Measurements from ENCODE around the gene MYO9A. TPM values are rescaled to one million over a fixed set of nuclear protein-coding genes. Genes with fewer than 3 reads are reported as not detected.

MYO9A gene
- polyA plus RNA-seq, 6 donors from 2014 or later = 10.8 to 26.7 (median 14.1) TPM

- Mint-ChIP-seq H3K27me3 (peaks cover 5 to 34% (median 7%) of the 10 kb centered on the region in 3 donors), H3K36me3 (no peaks in the 10 kb centered on the region), H3K4me3 (no peak overlapping the region), H3K9me3 (peaks cover 0 to 4% (median 0%) of the 10 kb centered on the region in 7 donors), H3K4me1 (peaks cover 0 to 5% (median 0%) of the 10 kb centered on the region in 3 donors), H3K27ac (no peak overlapping the region)
- no peak for DNase-seq
- no peak for ATAC-seq (ENCODE audit: low read depth in 2 of 2)
Observed at GRCh38 chr15:71806452-71806931, 311.5 kb downstream of the MYO9A start.

DNA sequence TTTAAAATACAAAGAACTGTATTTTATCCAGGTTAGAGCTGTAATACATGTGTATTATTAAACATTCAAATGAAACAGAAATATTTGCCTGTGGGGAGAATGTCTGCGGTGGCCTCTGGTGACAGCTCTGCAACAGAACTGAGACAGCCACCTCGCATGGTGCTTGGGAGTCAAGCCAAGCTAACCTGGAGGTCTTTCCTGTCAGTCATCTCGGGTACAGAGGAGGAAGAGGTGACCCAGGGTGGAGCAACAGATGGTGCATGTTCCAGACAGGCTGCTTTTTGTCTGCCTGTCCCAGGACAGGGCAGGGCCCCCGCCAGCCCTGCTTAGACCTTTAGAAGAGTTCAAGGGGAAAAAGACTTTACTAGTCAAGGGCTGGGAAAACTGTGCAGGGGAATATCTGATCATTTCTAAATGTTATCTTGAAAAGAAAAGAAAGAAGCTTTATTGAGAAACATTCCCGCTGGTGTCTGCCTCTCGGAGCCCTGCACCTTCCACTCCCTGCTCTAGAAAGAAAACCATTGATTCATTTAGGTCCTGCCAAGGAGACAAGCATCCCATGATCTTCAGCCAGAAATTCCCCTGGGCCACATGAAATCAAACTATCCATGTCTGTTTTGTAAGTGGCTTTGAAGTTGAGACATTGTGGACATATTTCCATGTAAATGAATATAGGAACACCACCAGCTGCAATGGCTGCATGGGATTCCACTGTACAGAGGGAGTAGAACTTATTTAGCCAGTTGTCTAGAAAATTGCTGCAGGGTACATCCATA is 313.1 kb downstream of the MYO9A start:
- H3K9me3 Mint-ChIP-seq = peaks cover 0 to 4% (median 0%) of the 10 kb centered on the region in 7 donors
- peak overlapping the region in 1 of 6 donors; percentile 53 for H3K27ac Mint-ChIP-seq
- H3K36me3 Mint-ChIP-seq = no peaks in the 10 kb centered on the region
- peak overlapping the region in 1 of 8 donors; percentile 13 for H3K4me3 Mint-ChIP-seq
- no peak for ATAC-seq (ENCODE audit: low read depth in 2 of 2)
- H3K4me1 Mint-ChIP-seq = peaks cover 0 to 5% (median 0%) of the 10 kb centered on the region in 3 donors
- no peak for DNase-seq
- peaks cover 11 to 47% (median 18%) of the 10 kb centered on the region in 3 donors for H3K27me3 Mint-ChIP-seq

GRCh38 chr15:71804226-71804625 is 313.7 kb downstream of the MYO9A start:
- no peak overlapping the region for H3K4me3 Mint-ChIP-seq
- no peaks in the 10 kb centered on the region for H3K36me3 Mint-ChIP-seq
- no peak for ATAC-seq (ENCODE audit: low read depth in 2 of 2)
- H3K9me3 Mint-ChIP-seq = peaks cover 0 to 4% (median 0%) of the 10 kb centered on the region in 7 donors
- H3K27ac Mint-ChIP-seq = peak overlapping the region in 2 of 6 donors; percentile 44 to 50
- H3K4me1 Mint-ChIP-seq = peaks cover 0 to 5% (median 0%) of the 10 kb centered on the region in 3 donors
- H3K27me3 Mint-ChIP-seq = peaks cover 11 to 50% (median 19%) of the 10 kb centered on the region in 3 donors
- no peak for DNase-seq

DNA sequence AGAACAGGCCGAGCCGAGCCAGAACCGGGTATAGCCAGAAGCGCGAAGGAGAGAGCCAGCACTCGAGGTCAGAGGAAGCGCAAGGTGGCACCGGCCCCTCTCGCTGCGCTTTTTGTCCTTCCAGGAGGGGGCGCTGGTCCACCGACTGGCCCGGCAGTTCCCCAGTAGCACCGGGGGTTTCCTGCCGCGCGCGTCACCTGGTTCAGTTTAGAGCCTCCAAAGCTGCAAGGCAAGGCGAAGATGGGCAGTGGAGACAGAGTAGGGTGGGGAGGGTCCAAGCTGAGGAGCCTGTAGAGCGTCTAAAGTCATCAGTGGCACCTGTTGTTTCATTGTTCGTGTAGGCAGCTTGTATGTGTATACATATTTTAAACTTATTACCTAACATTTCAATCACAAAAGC is 315.2 kb downstream of the MYO9A start:
- Mint-ChIP-seq H3K27ac (peak overlapping the region in 2 of 6 donors; percentile 51 to 63), H3K36me3 (no peaks in the 10 kb centered on the region), H3K27me3 (peaks cover 11 to 48% (median 28%) of the 10 kb centered on the region in 3 donors), H3K9me3 (peaks cover 0 to 4% (median 0%) of the 10 kb centered on the region in 7 donors), H3K4me3 (no peak overlapping the region), H3K4me1 (peaks cover 0 to 5% (median 0%) of the 10 kb centered on the region in 3 donors)
- DNase-seq (no peak), ATAC-seq (ENCODE audit: low read depth in 2 of 2) (peak in 1 of 2 donors; percentile 20)

DNA sequence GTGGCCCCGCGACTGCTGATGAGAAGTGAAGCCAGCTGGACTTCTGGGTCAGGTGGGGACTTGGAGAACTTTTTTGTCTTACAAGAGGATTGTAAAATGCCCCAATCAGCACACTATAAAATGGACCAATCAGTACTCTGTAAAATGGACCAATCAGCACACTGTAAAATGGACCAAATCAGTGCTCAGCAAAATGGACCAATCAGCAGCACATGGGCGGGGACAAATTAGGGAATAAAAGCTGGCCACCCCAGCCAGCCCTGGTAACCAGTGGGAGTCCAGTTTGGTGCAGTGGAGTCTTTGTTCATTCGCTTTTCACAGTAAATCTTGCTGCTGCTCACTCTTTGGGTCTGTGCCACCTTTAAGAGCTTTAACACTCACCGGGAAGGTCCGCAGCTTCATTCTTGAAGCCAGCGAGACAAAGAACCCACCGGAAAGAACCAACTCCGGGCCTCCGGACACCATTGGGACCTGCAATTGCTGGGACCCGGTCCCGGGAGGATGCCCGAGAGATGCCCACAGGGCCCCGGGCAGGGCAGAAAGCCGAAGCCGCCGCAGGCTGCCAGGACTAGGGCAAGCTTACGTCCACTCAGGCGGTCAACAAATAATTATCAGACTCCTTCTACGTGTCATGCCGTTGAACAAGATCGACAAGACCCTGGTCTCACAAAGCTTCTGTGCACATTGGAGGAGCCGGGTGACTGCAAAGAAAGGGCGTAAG is 315.9 kb downstream of the MYO9A start:
- Mint-ChIP-seq H3K4me3 (no peak overlapping the region), H3K27ac (no peak overlapping the region), H3K4me1 (peaks cover 0 to 5% (median 0%) of the 10 kb centered on the region in 3 donors), H3K27me3 (peaks cover 11 to 44% (median 28%) of the 10 kb centered on the region in 3 donors), H3K9me3 (peaks cover 0 to 4% (median 0%) of the 10 kb centered on the region in 7 donors), H3K36me3 (no peaks in the 10 kb centered on the region)
- ATAC-seq (ENCODE audit: low read depth in 2 of 2) = no peak
- DNase-seq = no peak

DNA sequence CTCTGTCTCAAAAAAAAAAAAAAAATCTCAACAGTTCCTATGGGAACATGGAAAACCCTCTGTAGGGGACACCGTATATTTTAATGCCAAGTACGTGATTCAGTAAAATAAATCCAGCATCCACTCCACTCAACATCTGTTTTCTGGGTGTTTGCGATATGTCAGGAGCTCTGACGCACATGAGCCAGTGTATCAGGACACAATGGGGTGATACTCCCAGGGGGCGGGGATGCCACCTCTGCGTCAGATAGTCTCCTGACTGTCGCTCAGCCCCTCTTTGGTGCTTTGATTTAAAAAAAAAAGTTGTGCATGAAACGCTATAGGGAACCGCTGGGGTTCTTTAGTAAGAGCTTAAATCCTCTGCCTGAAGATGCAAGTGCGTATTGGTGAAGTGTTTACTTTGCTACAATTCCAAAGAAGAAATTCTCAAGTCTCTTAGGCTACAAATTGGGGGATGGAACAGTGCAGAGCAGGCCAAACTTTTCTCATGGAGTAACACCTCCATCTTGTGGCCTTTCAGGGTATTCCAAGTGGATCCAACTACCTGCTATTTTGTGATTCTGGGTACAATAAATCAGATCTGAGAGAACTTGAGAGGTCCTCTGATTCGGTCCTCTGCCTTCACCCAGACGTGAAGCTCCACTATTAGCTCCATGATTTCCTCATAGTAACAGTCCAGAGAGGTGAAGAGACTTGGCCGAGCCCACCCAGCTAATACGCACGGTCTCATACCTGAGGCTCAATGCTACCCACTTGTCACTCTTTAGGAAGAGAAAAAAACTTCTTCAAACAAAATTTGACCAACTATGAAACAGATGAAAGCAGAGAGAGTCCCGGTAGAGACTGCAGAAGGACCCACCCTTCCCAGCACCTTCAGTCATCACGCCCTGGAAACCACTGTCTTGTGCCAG is 316.9 kb downstream of the MYO9A start:
- H3K27me3 Mint-ChIP-seq = peaks cover 11 to 44% (median 28%) of the 10 kb centered on the region in 3 donors
- no peak overlapping the region for H3K27ac Mint-ChIP-seq
- no peaks in the 10 kb centered on the region for H3K36me3 Mint-ChIP-seq
- ATAC-seq (ENCODE audit: low read depth in 2 of 2) (no peak), DNase-seq (no peak)
- peaks cover 0 to 4% (median 0%) of the 10 kb centered on the region in 7 donors for H3K9me3 Mint-ChIP-seq
- no peak overlapping the region for H3K4me3 Mint-ChIP-seq
- H3K4me1 Mint-ChIP-seq = peaks cover 0 to 5% (median 0%) of the 10 kb centered on the region in 3 donors

DNA sequence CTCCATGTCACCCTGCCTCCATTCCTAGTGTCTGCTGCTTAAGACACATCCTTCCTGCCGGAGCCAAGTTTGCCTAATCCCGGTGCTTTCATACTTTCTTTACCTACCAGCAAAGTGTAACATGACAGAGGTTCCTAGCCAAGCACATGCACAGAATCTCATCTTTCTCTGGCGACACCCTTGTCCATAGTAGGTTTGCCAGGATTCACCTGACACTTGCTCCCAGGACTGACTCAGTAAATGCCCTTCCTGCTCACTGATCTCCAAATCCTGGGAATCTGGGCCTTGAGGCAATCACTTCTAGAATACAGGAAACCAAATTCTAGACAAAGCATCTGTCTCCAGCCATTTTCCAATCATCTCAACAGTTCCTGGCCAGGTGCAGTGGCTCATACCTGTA is 317.8 kb downstream of the MYO9A start:
- Mint-ChIP-seq H3K4me3 (no peak overlapping the region), H3K27me3 (peaks cover 11 to 36% (median 28%) of the 10 kb centered on the region in 3 donors), H3K4me1 (peaks cover 0 to 5% (median 0%) of the 10 kb centered on the region in 3 donors), H3K9me3 (peaks cover 0 to 4% (median 0%) of the 10 kb centered on the region in 7 donors), H3K27ac (peak overlapping the region in 2 of 6 donors; percentile 25 to 59), H3K36me3 (no peaks in the 10 kb centered on the region)
- no peak for ATAC-seq (ENCODE audit: low read depth in 2 of 2)
- no peak for DNase-seq

DNA sequence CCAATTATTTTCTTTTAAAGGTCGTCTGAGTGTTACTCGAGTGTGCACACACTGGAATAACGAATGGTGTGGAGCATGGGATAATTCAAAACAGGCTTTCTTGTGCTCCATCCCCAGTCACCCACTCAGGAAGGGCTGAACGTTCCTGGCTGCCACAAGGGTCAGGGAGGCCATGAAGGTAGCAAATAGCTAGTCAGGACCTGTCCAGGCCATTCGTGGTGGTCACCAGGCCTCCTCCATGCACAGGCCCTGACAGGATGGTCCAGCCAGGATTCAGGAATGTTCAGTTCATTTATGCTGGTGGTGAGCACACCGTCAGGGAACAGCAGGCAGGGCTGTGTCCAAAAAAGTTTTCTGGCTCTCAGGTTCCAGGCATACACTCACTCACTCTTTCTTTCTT is 319.3 kb downstream of the MYO9A start:
- ATAC-seq (ENCODE audit: low read depth in 2 of 2) = no peak
- H3K4me1 Mint-ChIP-seq = no peaks in the 10 kb centered on the region
- no peak for DNase-seq
- no peaks in the 10 kb centered on the region for H3K36me3 Mint-ChIP-seq
- H3K4me3 Mint-ChIP-seq = no peak overlapping the region
- peaks cover 11 to 36% (median 28%) of the 10 kb centered on the region in 3 donors for H3K27me3 Mint-ChIP-seq
- H3K9me3 Mint-ChIP-seq = peaks cover 0 to 5% (median 2%) of the 10 kb centered on the region in 7 donors
- no peak overlapping the region for H3K27ac Mint-ChIP-seq

DNA sequence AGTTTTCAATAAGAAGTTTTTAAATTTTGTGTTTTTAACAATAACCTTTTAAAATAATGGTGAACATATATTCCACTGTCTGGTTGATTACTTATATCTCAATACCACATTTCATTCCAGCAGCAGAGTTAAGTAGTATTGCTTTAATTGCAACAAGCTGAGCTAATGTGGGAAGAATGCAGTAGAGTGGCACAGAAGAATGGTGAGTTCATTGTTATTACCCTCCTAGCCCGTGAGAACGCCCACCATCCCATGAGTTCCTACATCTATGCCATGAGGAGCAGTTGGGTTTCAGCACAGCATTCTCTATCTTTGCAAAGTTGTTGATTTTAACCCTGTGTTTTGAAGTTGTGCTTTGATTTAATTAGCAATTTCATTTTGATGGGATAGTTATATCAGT is 325.4 kb downstream of the MYO9A start:
- Mint-ChIP-seq H3K27ac (no peak overlapping the region), H3K27me3 (peaks cover 0 to 9% (median 0%) of the 10 kb centered on the region in 3 donors), H3K4me3 (no peak overlapping the region), H3K4me1 (no peaks in the 10 kb centered on the region), H3K36me3 (no peaks in the 10 kb centered on the region), H3K9me3 (peaks cover 0 to 4% (median 0%) of the 10 kb centered on the region in 7 donors)
- DNase-seq (no peak), ATAC-seq (ENCODE audit: low read depth in 2 of 2) (no peak)

DNA sequence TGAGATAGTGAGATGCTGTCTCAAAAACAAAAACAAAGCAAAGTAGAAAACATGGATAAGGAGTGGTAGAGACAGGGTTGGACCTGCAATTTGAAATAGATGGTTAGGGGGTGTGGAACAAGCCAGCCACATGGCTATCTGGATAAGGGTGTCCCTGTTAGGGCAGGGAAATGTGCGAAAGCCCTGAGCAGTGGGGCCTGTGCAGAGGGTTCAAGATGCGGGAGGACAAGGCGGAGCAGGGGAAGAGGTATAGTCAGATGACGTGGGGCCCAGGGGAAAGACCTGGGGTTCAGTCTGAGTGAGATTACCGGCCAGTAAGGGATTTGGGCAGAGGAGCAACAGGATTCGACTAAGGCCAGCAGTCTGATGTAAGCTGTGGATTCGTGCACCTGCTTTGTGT is 326.0 kb downstream of the MYO9A start:
- no peak for ATAC-seq (ENCODE audit: low read depth in 2 of 2)
- peaks cover 0 to 9% (median 0%) of the 10 kb centered on the region in 3 donors for H3K27me3 Mint-ChIP-seq
- H3K4me3 Mint-ChIP-seq = no peak overlapping the region
- no peaks in the 10 kb centered on the region for H3K4me1 Mint-ChIP-seq
- H3K9me3 Mint-ChIP-seq = peaks cover 0 to 4% (median 0%) of the 10 kb centered on the region in 7 donors
- no peaks in the 10 kb centered on the region for H3K36me3 Mint-ChIP-seq
- peak overlapping the region in 1 of 6 donors; percentile 60 for H3K27ac Mint-ChIP-seq
- DNase-seq = no peak

GRCh38 chr15:71790081-71790480 is 327.9 kb downstream of the MYO9A start:
- ATAC-seq (ENCODE audit: low read depth in 2 of 2) (no peak), DNase-seq (no peak)
- Mint-ChIP-seq H3K4me1 (no peaks in the 10 kb centered on the region), H3K9me3 (peaks cover 0 to 4% (median 0%) of the 10 kb centered on the region in 7 donors), H3K27me3 (peaks cover 4 to 21% (median 4%) of the 10 kb centered on the region in 3 donors), H3K4me3 (no peak overlapping the region), H3K36me3 (no peaks in the 10 kb centered on the region), H3K27ac (no peak overlapping the region)

- Mint-ChIP-seq H3K27ac (peak overlapping the region in 1 of 6 donors; percentile 13), H3K4me1 (no peaks in the 10 kb centered on the region), H3K9me3 (peaks cover 0 to 4% (median 0%) of the 10 kb centered on the region in 7 donors), H3K4me3 (no peak overlapping the region), H3K36me3 (no peaks in the 10 kb centered on the region), H3K27me3 (peaks cover 8 to 26% (median 9%) of the 10 kb centered on the region in 3 donors)
- ATAC-seq (ENCODE audit: low read depth in 2 of 2) = no peak
- no peak for DNase-seq
Observed at GRCh38 chr15:71789616-71790015, 328.3 kb downstream of the MYO9A start.

Measured in naive B cell (primary cell).